GM10266 (cell line): ENCODE results near the gene SYCE3.
"Not testable (repeated sequence)": the region's sequence is repeated elsewhere in the genome, so short reads cannot be mapped to it uniquely, and the experiment has no call there.

ENCODE experiments used
- DNase-seq: peaks from one replicate; pipeline ENCODE4 v3.0.0; 2012; ENCODE audit errors: extremely low spot score
- TF ChIP-seq, protein P1 (sequence below): IDR thresholded peaks from 2 replicates; pipeline ENCODE4 v1.5.1; 2012; ENCODE audit warnings: mild to moderate bottlenecking, low read depth; ENCODE audit not compliant: control insufficient read depth, insufficient read depth; ENCODE audit errors: missing control alignments

SYCE3 gene

DNA sequence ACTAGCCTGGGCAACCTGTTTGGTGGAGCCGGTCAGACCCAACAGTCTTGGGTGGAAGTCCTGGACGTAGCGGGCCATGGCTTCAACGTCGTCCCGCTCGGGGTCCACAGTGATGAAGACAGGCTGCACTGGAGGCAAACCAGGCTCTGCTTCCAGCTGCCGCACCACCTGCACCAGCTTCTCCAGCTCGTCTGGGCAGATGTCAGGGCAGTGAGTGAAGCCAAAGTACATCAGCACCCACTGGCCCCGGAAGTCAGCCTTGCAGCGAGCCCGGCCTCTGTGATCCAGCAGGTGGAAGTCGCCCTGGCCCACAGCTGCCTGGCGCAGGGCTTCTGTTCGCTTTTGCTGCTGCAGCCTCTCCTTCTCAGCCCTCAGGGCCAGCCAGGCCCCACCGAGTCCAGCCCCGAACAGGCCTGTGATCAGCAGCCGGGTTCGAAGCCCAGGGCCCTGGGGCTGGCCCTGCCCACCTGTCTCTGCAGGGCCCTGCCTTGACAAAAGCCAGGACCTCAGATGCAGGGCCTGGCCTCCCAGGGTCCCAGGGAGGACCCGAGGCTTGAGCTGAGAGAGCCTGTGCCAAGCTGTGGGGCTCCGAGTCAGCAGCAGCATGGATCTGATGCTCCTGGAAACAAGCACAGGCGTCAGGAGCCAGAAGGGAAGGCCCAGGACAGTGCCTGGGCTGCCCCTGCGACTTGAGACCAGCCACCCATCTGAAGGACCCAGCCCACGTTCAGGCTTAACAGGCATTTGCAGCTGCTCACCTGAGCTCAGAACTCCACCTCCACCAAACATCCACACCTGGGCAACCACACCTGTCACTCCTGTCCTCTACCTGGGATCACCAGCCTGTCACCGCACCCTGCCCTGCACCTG is 38.7 kb downstream of the SYCE3 start:
- no peak for DNase-seq
- TF ChIP-seq, protein P1, sequence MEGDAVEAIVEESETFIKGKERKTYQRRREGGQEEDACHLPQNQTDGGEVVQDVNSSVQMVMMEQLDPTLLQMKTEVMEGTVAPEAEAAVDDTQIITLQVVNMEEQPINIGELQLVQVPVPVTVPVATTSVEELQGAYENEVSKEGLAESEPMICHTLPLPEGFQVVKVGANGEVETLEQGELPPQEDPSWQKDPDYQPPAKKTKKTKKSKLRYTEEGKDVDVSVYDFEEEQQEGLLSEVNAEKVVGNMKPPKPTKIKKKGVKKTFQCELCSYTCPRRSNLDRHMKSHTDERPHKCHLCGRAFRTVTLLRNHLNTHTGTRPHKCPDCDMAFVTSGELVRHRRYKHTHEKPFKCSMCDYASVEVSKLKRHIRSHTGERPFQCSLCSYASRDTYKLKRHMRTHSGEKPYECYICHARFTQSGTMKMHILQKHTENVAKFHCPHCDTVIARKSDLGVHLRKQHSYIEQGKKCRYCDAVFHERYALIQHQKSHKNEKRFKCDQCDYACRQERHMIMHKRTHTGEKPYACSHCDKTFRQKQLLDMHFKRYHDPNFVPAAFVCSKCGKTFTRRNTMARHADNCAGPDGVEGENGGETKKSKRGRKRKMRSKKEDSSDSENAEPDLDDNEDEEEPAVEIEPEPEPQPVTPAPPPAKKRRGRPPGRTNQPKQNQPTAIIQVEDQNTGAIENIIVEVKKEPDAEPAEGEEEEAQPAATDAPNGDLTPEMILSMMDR: no peak

DNA sequence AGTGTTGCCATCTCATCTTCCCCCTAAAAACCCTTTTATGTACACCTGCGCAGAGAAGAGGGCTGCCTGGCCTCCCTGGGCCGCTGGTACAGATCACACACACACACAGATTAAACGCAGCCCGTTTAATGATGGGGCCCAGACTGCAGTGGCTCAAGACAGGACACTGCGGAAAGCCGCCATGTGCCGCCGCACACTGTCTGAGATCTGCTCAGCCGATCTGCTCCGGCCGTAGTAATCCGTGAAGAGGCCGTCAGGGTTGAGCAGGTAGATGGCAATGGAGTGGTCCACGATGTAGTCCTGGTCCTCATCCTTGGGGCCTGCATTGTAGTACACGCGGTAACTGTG is 39.3 kb downstream of the SYCE3 start:
- TF ChIP-seq, protein P1: no peak

DNA sequence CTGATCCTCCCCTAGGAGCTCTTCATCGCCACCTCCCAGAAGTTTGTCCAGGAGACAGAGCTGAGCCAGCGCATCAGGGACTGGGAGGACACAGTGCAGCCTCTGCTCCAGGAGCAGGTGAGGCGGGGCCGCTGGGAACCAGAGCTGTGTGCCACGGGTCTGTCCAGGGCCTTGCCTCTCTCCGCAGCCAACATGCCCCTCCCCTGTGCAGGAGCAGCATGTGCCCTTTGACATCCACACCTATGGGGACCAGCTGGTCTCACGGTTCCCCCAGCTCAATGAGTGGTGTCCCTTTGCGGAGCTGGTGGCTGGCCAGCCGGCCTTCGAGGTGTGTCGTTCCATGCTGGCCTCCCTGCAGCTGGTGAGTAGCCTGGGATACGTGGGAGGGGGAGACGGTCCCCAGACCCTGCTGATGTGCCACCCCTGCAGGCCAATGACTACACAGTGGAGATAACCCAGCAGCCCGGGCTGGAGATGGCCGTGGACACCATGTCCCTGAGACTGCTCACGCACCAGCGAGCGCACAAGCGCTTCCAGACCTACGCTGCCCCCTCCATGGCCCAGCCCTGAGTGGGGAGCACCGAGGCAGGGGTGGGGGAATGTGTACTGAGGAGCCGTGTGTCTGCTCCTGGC is 39.8 kb downstream of the SYCE3 start:
- TF ChIP-seq, protein P1: no peak
- DNase-seq: no peak

More for the DNA sequence above, 39.3 kb downstream of the SYCE3 start:
- DNase-seq: no peak

DNA sequence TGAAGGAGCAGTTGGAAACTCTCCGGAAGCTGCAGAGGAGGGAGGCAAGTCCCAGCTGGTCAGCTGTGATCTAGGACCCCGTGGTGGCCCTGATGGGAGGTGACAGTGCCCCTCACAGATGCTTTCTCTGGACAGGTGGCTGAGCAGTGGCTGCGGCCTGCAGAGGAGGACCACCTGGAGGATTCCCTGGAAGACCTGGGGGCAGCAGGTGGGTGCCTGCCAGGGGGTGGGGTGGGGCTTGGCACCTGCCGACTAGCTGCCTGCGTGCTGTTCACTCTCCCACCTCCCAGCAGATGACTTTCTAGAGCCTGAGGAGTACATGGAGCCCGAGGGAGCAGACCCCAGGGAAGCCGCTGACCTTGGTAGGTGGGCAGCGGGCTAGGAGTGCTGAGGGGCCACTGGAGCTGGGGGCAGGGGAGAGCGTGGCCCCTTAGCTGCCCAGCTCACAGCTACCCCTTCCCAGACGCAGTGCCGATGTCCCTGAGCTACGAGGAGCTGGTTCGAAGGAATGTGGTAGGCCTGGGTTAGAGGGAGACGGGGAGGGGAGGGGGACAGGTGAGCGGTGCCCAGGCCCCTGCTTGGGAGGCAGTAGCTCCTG is 40.4 kb downstream of the SYCE3 start:
- no peak for DNase-seq
- TF ChIP-seq, protein P1: no peak

DNA sequence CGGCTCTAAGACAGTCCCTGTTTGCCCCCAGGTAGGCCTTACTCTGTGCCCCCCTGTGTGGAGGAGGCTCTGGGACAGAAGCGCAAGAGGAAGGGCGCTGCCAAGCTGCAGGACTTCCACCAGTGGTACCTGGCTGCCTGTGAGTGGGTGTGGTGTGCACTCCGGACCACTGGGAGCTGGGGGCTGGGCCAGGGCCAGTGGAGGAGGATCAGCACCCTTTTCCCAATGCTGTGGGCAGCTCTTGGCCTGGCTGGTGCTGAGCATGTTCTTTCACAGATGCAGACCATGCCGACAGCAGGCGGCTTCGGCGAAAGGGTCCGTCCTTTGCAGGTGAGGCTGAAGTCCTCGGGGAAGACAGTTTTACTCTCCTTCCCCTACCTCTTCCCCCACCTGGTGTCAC is 41.0 kb downstream of the SYCE3 start:
- no peak for DNase-seq
- TF ChIP-seq, protein P1: no peak

DNA sequence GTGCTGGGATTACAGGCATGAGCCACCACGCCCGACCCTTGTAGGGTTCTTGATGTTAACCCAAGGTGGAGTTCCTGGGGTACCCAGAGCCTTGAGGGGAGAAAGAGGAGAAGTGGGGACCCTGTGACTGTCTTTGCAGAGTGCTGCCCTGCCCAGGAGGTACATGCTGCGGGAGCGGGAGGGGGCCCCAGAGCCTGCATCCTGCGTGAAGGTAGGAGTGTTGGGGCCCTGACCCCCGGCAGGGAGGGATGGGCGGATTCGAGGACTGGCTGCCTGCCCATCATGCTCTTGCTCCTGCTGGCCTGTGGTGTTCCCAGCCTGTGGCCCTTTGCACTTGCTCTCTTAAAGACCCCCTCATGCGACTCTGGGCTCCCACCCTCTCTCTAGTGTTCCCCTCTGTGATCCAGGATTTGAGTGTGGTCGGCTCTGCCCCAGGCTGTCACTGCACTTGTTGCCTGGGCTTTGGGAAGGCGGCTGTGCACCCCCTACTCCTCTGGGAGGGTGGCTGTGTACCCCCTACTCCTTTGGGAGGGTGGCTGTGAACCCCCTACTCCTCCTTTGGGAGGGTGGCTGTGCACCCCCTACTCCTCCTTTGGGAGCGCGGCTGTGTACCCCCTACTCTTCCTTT is 41.8 kb downstream of the SYCE3 start:
- DNase-seq: no peak
- TF ChIP-seq, protein P1: no peak

DNA sequence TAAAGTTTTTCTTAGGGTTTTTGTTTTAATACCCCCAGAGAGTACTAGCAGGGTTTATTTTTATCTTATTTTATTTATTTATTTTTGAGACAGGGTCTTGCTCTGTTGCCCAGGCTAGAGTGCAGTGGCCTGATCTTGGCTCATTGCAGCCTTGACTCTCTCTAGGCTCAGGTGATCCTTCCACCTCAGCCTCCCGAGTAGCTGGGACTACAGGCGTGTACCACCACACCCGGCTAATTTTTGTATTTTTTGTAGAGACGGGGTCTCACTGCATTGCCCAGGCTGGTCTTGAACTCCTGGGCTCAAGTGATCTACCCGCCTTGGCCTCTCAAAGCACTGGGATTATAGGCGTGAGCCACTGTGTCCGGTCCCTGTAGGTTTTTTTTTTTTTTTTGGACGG is 42.5 kb downstream of the SYCE3 start:
- not testable (repeated sequence) for DNase-seq
